Rectal smooth muscle tissue (tissue), 1 donor: ENCODE measurements around the gene DUSP18.

ENCODE experiments used
- H3K27ac ChIP-seq: one replicate; pipeline ENCODE4 v1.7.0; 2013; ENCODE audit warnings: low read depth, low read length, inconsistent platforms
- H3K27me3 ChIP-seq: one replicate; pipeline ENCODE4 v1.7.0; 2013; ENCODE audit warnings: low read length; ENCODE audit not compliant: control insufficient read depth, insufficient read depth
- H3K36me3 ChIP-seq: one replicate; pipeline ENCODE4 v1.7.0; 2013; ENCODE audit warnings: low read length; ENCODE audit not compliant: control insufficient read depth, insufficient read depth
- H3K4me1 ChIP-seq: one replicate; pipeline ENCODE4 v1.7.0; 2013; ENCODE audit warnings: low read length; ENCODE audit not compliant: control insufficient read depth, insufficient read depth
- H3K4me3 ChIP-seq: one replicate; pipeline ENCODE4 v1.7.0; 2013; ENCODE audit warnings: low read length
- H3K9ac ChIP-seq: one replicate; pipeline ENCODE4 v1.7.0; 2013; ENCODE audit warnings: low read length

The DUSP18 gene

GRCh38 chr22:30673136-30673535 lies 5.5 kb upstream of the DUSP18 start:
- Histone ChIP-seq H3K36me3 (no peaks in the 10 kb centered on the region), H3K9ac (no peak overlapping the region), H3K27ac (no peak overlapping the region), H3K27me3 (no peaks in the 10 kb centered on the region), H3K4me1 (no peaks in the 10 kb centered on the region), H3K4me3 (no peak overlapping the region)

GRCh38 chr22:30671071-30671470 lies 3.4 kb upstream of the DUSP18 start:
- Histone ChIP-seq H3K27me3 (no peaks in the 10 kb centered on the region), H3K4me3 (no peak overlapping the region), H3K36me3 (no peaks in the 10 kb centered on the region), H3K27ac (no peak overlapping the region), H3K9ac (no peak overlapping the region), H3K4me1 (no peaks in the 10 kb centered on the region)

DNA sequence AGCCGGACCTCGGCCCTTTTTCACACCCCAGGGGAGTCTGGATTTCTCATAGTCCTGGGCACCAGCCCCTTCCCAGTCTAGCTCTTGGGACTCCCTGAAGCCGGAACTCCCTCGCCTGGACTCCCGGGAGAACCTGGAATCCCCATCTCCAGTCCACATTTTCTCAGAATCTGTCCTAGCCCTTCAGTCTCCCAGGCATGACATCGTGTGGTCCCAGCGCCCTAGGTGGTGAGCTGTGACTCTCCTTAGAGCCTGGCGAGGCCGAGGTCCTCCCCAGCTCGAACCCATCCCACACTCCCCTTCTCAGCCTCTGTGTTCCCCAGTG lies 673 bp upstream of the DUSP18 start:
- peak overlapping the region; percentile 67 for H3K9ac ChIP-seq
- H3K27me3 ChIP-seq: no peaks in the 10 kb centered on the region
- H3K36me3 ChIP-seq: peaks cover 5% of the 10 kb centered on the region
- H3K4me3 ChIP-seq: peak overlapping the region; percentile 96
- no peaks in the 10 kb centered on the region for H3K4me1 ChIP-seq
- peak overlapping the region; percentile 74 for H3K27ac ChIP-seq

- no peaks in the 10 kb centered on the region for H3K4me1 ChIP-seq
- H3K27ac ChIP-seq: peak overlapping the region; percentile 21
- peaks cover 9% of the 10 kb centered on the region for H3K36me3 ChIP-seq
- H3K27me3 ChIP-seq: no peaks in the 10 kb centered on the region
- H3K9ac ChIP-seq: no peak overlapping the region
- peak overlapping the region; percentile 96 for H3K4me3 ChIP-seq
These were observed 575 bp downstream of the DUSP18 start for GRCh38 chr22:30667107-30667493.

DNA sequence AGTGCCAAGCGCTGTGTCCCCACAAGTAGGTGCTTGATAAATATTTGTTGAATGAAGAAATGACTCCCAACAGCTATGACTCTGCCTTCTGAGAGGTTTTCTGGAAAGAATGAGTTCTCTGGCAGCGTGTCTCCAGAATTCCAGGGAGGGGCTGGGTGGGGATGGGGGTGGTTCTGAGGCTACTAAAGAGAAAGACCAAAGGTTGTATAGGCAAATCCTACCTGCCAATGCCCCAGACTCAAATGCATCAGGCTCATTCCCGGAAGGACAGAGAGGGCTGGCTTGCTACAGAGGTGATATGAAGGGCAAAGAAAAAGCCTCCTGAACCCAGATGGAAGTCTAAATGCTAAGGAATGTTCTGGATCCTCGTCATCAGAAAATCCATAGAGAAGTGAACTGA lies 1.9 kb downstream of the DUSP18 start:
- no peak overlapping the region for H3K4me3 ChIP-seq
- no peaks in the 10 kb centered on the region for H3K4me1 ChIP-seq
- no peak overlapping the region for H3K9ac ChIP-seq
- no peaks in the 10 kb centered on the region for H3K27me3 ChIP-seq
- peaks cover 9% of the 10 kb centered on the region for H3K36me3 ChIP-seq
- no peak overlapping the region for H3K27ac ChIP-seq

DNA sequence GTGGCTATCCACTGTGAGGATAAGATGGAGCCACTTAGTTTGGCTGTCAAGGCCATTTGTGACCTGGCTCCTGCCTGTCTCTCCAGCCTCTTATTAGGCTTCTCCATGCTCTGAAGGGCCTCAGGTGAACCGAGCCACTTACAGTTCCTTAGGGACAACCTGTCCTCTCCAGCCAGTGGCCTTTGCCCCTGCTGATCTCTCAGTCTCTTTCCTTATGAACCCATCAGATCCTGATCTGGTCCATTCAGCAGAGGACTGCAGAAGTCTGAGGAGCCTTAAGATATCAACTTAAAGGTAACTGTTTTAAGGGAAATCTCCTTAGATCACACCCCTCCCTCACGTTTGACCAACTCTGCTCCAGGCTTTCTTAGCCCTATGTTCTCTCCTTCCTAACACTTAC lies 2.4 kb downstream of the DUSP18 start:
- peaks cover 9% of the 10 kb centered on the region for H3K36me3 ChIP-seq
- H3K4me3 ChIP-seq: no peak overlapping the region
- no peak overlapping the region for H3K9ac ChIP-seq
- H3K4me1 ChIP-seq: no peaks in the 10 kb centered on the region
- no peaks in the 10 kb centered on the region for H3K27me3 ChIP-seq
- H3K27ac ChIP-seq: no peak overlapping the region

DNA sequence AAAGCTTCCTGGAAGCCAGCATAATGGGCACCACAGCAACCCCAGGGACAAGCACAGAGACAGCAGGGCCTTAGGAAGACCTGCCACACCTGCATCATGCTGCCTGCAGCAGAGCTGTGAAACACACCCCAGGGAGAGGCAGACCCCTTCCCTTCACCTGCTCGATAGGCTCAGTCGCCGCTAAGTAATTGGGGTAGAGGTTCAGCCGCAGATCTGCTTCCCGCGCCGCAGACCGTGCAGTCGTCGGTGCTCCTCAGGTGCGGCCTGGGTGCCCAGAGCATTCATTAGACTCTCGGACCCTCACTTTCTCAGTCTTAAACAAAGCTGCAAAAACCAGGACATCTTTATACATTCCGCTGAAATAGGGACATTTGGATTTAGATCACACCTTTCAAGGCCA lies 2.9 kb downstream of the DUSP18 start:
- Histone ChIP-seq H3K27me3 (no peaks in the 10 kb centered on the region), H3K4me1 (no peaks in the 10 kb centered on the region), H3K27ac (no peak overlapping the region), H3K36me3 (peaks cover 9% of the 10 kb centered on the region), H3K9ac (no peak overlapping the region), H3K4me3 (no peak overlapping the region)

GRCh38 chr22:30662040-30662439 lies 5.6 kb downstream of the DUSP18 start:
- Histone ChIP-seq H3K4me1 (no peaks in the 10 kb centered on the region), H3K4me3 (no peak overlapping the region), H3K9ac (no peak overlapping the region), H3K27ac (no peak overlapping the region), H3K27me3 (no peaks in the 10 kb centered on the region), H3K36me3 (peaks cover 9% of the 10 kb centered on the region)

- H3K4me1 ChIP-seq: no peaks in the 10 kb centered on the region
- H3K4me3 ChIP-seq: no peak overlapping the region
- no peak overlapping the region for H3K9ac ChIP-seq
- H3K27me3 ChIP-seq: no peaks in the 10 kb centered on the region
- H3K27ac ChIP-seq: no peak overlapping the region
- H3K36me3 ChIP-seq: no peaks in the 10 kb centered on the region
These were observed 12.1 kb downstream of the DUSP18 start for GRCh38 chr22:30655532-30655931.

DNA sequence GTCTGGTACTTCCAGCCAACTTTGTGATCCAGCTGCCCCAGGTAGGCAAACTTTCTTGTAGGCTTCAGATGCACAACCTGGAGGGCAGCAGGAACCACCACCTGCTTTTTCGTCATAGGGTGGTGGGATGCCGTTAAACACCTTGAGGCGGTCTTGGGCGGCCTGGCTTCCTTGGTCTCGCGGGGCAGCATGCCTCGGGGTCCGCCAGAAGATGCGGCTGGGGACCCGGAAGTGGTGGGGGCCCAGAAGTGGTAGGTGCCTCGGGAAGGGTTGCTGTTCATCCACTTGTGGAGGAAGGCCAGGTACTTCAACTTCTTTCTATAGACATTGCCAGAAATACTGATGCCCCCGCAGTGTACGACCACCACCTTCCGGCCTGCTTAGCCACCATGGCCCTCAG lies 13.3 kb downstream of the DUSP18 start:
- Histone ChIP-seq H3K9ac (no peak overlapping the region), H3K27me3 (no peaks in the 10 kb centered on the region), H3K4me1 (no peaks in the 10 kb centered on the region), H3K4me3 (no peak overlapping the region), H3K36me3 (no peaks in the 10 kb centered on the region), H3K27ac (no peak overlapping the region)

DNA sequence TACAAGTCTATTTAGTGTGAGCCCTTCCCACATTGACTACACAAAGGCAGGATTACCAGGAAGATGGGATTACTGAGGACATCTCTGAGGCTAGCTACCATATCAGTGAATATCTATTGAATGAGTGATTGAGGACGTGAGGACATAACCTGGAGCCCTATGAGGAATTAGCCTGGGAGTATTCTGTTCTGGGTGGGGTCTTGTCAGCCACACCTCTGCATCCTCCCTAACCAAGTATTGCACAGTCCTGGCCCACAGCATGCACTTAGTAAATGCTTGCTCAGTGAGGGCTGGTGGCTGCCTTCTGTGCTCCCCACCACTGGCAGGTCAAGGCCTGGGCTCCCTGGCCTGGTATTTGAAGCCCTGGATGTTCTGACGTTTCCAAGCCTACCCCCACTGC lies 14.8 kb downstream of the DUSP18 start:
- Histone ChIP-seq H3K27me3 (no peaks in the 10 kb centered on the region), H3K4me1 (no peaks in the 10 kb centered on the region), H3K4me3 (no peak overlapping the region), H3K36me3 (no peaks in the 10 kb centered on the region), H3K9ac (no peak overlapping the region), H3K27ac (no peak overlapping the region)

DNA sequence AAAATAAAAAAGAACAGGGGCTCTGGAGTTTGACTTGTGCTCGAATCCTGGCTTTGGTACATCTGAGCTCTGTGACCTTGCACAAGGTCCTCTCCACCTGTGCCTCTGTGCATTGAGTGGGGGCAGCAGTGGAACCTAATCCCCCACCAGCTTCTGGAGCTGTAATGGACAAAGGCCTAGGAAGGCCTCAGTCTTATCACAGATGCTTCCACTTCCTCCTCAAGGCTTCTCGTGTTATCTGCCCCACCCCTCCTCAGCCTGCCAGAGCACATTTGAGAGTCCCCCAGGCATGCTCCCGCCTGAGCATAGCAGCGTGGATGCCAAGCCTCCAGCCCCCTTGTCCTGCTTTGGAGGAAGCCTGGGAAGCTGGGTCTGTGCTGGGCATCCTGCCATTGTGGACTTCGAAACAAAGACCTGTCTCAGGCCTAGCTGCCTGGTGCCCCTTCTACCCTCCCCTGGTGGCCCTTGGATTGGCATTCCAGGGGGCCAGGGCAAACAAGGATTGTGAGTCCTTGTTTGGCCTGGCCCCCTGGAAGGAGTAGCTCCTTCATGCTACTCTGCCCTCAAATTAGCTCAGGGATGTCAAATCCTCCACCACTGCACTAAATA lies 17.1 kb downstream of the DUSP18 start:
- Histone ChIP-seq H3K9ac (no peak overlapping the region), H3K27ac (no peak overlapping the region), H3K36me3 (no peaks in the 10 kb centered on the region), H3K4me1 (no peaks in the 10 kb centered on the region), H3K27me3 (no peaks in the 10 kb centered on the region), H3K4me3 (no peak overlapping the region)

DNA sequence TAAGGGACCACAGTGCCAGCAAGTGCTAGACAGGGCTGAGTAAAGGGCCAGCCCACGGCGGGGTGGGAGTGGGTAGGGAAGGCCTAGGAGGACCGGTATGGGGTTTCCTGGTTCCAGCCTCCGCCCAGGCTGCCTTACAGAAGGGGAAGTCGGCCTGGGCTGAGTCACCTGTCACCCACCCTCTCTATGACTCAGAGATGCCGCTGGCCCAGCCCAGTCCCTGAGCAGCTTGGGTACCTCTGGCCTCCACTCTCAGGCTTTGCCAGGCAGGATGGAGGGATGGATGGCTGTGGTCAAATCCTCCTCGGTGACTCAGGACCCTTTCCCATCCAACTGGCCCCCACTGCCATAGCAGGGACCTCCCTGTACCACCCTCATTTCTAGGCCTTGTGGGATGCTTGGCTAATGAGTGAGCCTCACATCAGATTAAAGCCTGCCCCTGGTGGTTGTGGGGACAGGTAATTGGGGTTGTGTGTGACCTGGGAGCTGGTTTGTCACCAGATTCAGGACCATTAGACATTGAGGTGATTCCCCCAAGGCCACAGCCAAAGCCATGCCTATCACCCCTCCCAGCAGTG lies 18.2 kb downstream of the DUSP18 start:
- H3K4me3 ChIP-seq: no peak overlapping the region
- no peaks in the 10 kb centered on the region for H3K27me3 ChIP-seq
- H3K36me3 ChIP-seq: no peaks in the 10 kb centered on the region
- no peak overlapping the region for H3K27ac ChIP-seq
- H3K4me1 ChIP-seq: no peaks in the 10 kb centered on the region
- no peak overlapping the region for H3K9ac ChIP-seq
